D721Med (cell line): ENCODE results near the gene AKR1B15.
"Not testable (repeated sequence)": the region's sequence is repeated elsewhere in the genome, so short reads cannot be mapped to it uniquely, and the experiment has no call there.

Source experiments
- DNase-seq: peaks from one replicate; pipeline ENCODE4 v3.0.0; 2011; ENCODE audit warnings: low spot score; ENCODE audit not compliant: insufficient read length
- FAIRE-seq: peaks from 2 replicates; lab custom pipeline; 2011; peaks lifted over from hg19 to GRCh38; lab: Jason Lieb, UNC
- CTCF ChIP-seq: IDR thresholded peaks from 2 replicates; pipeline ENCODE4 v1.5.1; 2012; ENCODE audit warnings: mild to moderate bottlenecking, control low read depth; ENCODE audit not compliant: insufficient read depth; ENCODE audit errors: missing control alignments

AKR1B15 gene

GRCh38 chr7:134522601-134523000, 26.3 kb upstream of the AKR1B15 start:
- no peak for TF ChIP-seq CTCF
- FAIRE-seq (no peak), DNase-seq (no peak)

- DNase-seq, FAIRE-seq: not testable (repeated sequence)
Observed at GRCh38 chr7:134525449-134525848, 23.5 kb upstream of the AKR1B15 start.

- not testable (repeated sequence) for FAIRE-seq, DNase-seq
Observed at GRCh38 chr7:134526552-134527248, 22.2 kb upstream of the AKR1B15 start.

- TF ChIP-seq CTCF: no peak
- DNase-seq: no peak
- FAIRE-seq: no peak
Observed at GRCh38 chr7:134527979-134528371, 20.9 kb upstream of the AKR1B15 start.

GRCh38 chr7:134528749-134529148, 20.2 kb upstream of the AKR1B15 start:
- FAIRE-seq: no peak
- no peak for DNase-seq
- no peak for TF ChIP-seq CTCF

- no peak for TF ChIP-seq CTCF
- DNase-seq (no peak), FAIRE-seq (no peak)
Observed at GRCh38 chr7:134530460-134530859, 18.4 kb upstream of the AKR1B15 start.

GRCh38 chr7:134532180-134532953, 16.5 kb upstream of the AKR1B15 start:
- no peak for TF ChIP-seq CTCF
- DNase-seq: no peak
- no peak for FAIRE-seq

GRCh38 chr7:134532954-134533218, 16.0 kb upstream of the AKR1B15 start:
- TF ChIP-seq CTCF: no peak
- no peak for DNase-seq
- FAIRE-seq: no peak
